Neuron (in vitro differentiated cells): ENCODE results near the gene GOLGA8K.
"Not testable (repeated sequence)": the region's sequence is repeated elsewhere in the genome, so short reads cannot be mapped to it uniquely, and the experiment has no call there.

ENCODE experiments used
- H2AFZ ChIP-seq: one replicate; pipeline ENCODE4 v1.6.1; 2013; ENCODE audit warnings: low read depth, mild to moderate bottlenecking, inconsistent platforms, low read length, moderate library complexity
- H3K27me3 ChIP-seq: one replicate; pipeline ENCODE4 v1.6.1; 2013; ENCODE audit warnings: low read length; ENCODE audit not compliant: insufficient read depth
- H3K36me3 ChIP-seq: one replicate; pipeline ENCODE4 v1.6.1; 2013; ENCODE audit warnings: low read length; ENCODE audit not compliant: insufficient read depth
- H3K4me1 ChIP-seq: one replicate; pipeline ENCODE4 v1.6.1; 2013; ENCODE audit warnings: low read length; ENCODE audit not compliant: insufficient read depth
- H3K4me3 ChIP-seq: 2 replicates; pipeline ENCODE4 v1.5.1; 2013; ENCODE audit warnings: mild to moderate bottlenecking, low read length, moderate library complexity
- H3K9me3 ChIP-seq: one replicate; pipeline ENCODE4 v1.6.1; 2013; ENCODE audit warnings: low read length

The GOLGA8K gene

GRCh38 chr15:32370526-32370925 lies 32.6 kb downstream of the GOLGA8K start:
- not testable (repeated sequence) for H2AFZ ChIP-seq, H3K4me3 ChIP-seq, H3K9me3 ChIP-seq

DNA sequence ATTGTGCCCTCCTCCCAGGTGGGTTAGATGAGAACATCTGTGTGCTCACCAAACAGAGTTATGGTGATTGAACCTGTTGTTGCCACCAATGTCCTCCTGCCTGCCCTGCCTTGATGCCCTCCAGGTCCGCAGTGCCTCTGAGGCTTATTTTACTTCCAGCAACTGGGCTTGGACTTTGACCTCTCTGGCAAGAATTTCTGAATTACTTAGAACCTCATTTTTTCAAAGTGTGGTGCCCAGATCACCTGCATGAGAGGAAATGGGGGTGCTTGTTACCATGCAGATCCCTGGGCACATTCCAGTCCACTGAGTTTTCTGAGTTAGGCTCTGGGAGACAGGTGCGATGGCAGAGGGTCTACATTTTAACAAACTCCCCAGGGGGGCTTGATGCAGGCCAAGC lies 33.0 kb downstream of the GOLGA8K start:
- H3K27me3 ChIP-seq, H3K36me3 ChIP-seq, H2AFZ ChIP-seq, H3K9me3 ChIP-seq, H3K4me1 ChIP-seq, H3K4me3 ChIP-seq: not testable (repeated sequence)

More at GRCh38 chr15:32370526-32370925, 32.6 kb downstream of the GOLGA8K start:
- not testable (repeated sequence) for H3K4me1 ChIP-seq, H3K27me3 ChIP-seq, H3K36me3 ChIP-seq

- H3K27me3 ChIP-seq, H3K4me3 ChIP-seq, H3K9me3 ChIP-seq, H3K36me3 ChIP-seq, H2AFZ ChIP-seq, H3K4me1 ChIP-seq: not testable (repeated sequence)
These were observed 36.6 kb downstream of the GOLGA8K start for GRCh38 chr15:32366492-32366891.

- not testable (repeated sequence) for H3K9me3 ChIP-seq, H3K27me3 ChIP-seq, H3K4me3 ChIP-seq, H3K4me1 ChIP-seq, H2AFZ ChIP-seq, H3K36me3 ChIP-seq
These were observed 37.1 kb downstream of the GOLGA8K start for GRCh38 chr15:32365955-32366354.

GRCh38 chr15:32364944-32365343 lies 38.1 kb downstream of the GOLGA8K start:
- not testable (repeated sequence) for H3K4me1 ChIP-seq, H2AFZ ChIP-seq

DNA sequence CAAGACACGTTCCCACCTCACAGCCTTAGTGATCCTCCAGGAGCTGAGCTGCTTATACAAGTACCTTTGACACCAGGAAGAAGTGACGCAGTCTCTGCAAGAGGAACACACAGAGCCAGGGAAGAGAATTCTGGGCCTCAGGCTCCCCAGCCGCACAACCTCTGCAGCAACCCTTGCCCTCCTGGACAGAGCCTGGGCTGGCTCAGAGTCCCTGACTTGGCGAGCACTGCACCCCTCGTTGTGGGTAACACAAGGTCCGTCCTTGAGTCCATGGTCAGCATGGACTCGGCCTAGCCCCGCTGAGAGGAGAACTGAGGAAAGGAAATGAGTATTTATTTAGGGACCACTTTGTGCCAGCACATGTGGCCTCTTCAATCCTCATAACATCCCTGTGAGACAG lies 39.6 kb downstream of the GOLGA8K start:
- H3K27me3 ChIP-seq, H3K9me3 ChIP-seq, H3K4me3 ChIP-seq, H2AFZ ChIP-seq, H3K4me1 ChIP-seq, H3K36me3 ChIP-seq: not testable (repeated sequence)

More at GRCh38 chr15:32364944-32365343, 38.1 kb downstream of the GOLGA8K start:
- H3K4me3 ChIP-seq, H3K27me3 ChIP-seq, H3K9me3 ChIP-seq, H3K36me3 ChIP-seq: not testable (repeated sequence)

- not testable (repeated sequence) for H3K4me3 ChIP-seq, H3K36me3 ChIP-seq, H3K4me1 ChIP-seq, H3K9me3 ChIP-seq, H3K27me3 ChIP-seq, H2AFZ ChIP-seq
These were observed 41.4 kb downstream of the GOLGA8K start for GRCh38 chr15:32361662-32362061.

DNA sequence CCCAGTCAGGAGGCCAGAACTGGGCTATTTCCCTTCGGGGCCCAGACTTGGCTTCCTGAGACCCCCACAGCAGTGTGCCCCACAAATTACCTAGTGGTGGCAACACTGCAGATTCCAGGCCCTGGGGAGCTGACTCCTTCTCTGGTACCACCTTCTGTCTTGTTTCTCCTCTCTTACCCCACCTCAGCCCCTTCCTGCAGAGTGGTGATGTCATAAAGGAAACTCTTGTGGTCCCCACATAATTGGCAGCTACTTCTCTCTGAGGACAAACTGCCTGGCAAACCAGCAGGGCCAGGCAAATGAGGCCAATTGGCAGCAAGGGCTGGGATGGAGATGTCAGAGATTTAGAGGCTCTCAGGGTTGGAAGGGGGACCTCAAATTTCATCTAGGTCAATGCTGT lies 44.6 kb downstream of the GOLGA8K start:
- H3K36me3 ChIP-seq, H3K9me3 ChIP-seq, H3K27me3 ChIP-seq, H2AFZ ChIP-seq, H3K4me3 ChIP-seq, H3K4me1 ChIP-seq: not testable (repeated sequence)

GRCh38 chr15:32356909-32357308 lies 46.2 kb downstream of the GOLGA8K start:
- H3K27me3 ChIP-seq, H3K4me3 ChIP-seq, H3K36me3 ChIP-seq, H2AFZ ChIP-seq, H3K4me1 ChIP-seq, H3K9me3 ChIP-seq: not testable (repeated sequence)

DNA sequence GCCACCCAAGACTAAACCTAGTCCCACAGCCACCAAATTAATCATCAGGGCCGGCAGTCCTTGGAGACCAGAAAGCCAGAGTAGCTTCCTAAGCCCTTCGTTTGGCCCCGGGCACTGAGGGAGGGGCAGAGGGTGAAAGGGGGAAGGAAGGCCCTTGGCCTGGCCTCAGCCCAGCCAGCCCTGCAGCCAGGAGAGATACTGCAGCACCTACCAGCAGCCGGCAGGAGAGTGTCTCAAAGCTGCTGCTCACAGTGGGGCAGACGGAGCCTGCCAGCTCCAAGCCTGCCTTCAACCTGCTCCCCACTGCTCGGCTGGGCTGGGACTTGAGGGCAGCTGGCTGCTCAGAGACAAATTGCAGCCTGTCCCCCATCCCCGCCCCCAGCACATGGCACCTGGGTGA lies 50.3 kb downstream of the GOLGA8K start:
- not testable (repeated sequence) for H3K4me3 ChIP-seq, H3K27me3 ChIP-seq, H3K9me3 ChIP-seq, H2AFZ ChIP-seq, H3K36me3 ChIP-seq, H3K4me1 ChIP-seq

- not testable (repeated sequence) for H3K4me3 ChIP-seq, H3K9me3 ChIP-seq, H3K4me1 ChIP-seq, H2AFZ ChIP-seq, H3K27me3 ChIP-seq, H3K36me3 ChIP-seq
These were observed 52.4 kb downstream of the GOLGA8K start for GRCh38 chr15:32350563-32351220.

DNA sequence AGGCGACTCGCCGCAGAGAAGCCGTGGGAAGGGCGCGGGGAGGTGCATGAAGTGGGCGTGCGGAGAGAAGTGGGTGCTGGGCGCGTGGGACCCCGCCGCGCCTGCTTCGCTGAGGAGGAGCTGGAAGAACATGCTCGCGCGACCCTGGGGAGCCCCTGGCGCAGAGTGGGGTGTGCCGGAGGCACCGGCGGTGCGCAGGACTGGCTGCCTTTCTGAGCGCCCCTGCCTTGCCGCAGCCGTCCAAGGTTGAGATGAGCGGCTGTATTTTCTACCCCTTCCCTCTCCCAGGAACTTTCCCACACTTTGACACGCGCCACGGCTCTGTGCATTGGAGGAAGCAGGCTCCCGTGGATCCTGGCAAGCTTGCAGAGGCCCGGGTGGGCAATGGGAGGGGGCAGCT lies 56.1 kb downstream of the GOLGA8K start:
- not testable (repeated sequence) for H3K4me3 ChIP-seq, H3K36me3 ChIP-seq, H3K27me3 ChIP-seq

DNA sequence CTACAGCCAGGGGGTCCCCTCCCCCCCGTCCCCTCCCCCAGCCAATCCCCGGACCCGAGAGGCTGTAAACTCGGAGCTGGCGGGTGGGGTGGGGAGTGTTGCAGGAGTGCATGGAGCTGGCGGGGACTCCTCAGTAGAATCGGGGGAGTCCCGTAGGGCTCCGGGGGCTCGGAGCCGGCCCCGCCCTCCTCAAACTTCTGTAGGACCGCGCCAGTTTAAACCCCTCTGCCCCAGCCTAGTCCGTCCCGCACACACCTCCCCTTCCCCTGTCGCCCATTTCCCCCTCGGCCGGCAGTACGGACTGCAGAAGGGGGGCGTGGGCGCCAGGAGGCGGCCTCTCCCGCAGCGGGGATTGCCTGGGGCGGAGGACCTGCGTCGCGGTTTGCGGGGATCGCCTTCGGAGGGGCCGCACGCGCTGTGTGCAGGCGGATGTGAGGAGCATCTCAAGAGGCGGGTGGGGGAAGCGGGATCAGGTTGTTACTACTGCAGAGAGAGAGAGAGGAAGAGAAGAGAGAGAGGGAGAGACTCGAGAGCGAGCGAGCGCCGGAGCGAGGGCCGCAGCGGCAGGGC lies 57.0 kb downstream of the GOLGA8K start:
- not testable (repeated sequence) for H3K27me3 ChIP-seq, H3K4me1 ChIP-seq, H3K4me3 ChIP-seq, H2AFZ ChIP-seq, H3K36me3 ChIP-seq, H3K9me3 ChIP-seq

More for the DNA sequence above, 56.1 kb downstream of the GOLGA8K start:
- not testable (repeated sequence) for H3K9me3 ChIP-seq, H3K4me1 ChIP-seq, H2AFZ ChIP-seq

DNA sequence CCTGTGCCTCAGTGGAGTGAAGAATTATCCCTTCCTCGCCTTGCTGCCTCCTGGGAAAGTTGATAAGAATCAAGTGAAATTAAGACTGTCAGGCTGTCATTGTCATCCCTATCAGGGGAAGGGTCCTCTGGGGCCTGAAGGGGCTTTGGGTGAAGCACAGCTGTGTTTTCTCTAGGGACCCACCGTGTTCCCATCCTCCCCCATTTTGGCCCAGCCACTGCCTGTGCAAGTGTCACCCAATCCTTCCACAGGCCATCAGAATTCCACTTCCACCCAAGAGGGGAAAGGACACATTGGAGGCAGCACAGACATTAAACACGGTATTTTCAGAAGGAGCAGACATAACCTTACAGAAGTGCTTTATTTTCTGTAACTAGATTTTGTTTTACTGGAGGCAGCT lies 59.2 kb downstream of the GOLGA8K start:
- not testable (repeated sequence) for H3K9me3 ChIP-seq, H3K27me3 ChIP-seq, H2AFZ ChIP-seq, H3K36me3 ChIP-seq, H3K4me3 ChIP-seq, H3K4me1 ChIP-seq
